Kidney (tissue), 22 donors: ENCODE results near the gene GP1BB. TPM values are rescaled to one million over a fixed set of nuclear protein-coding genes. Genes with fewer than 3 reads are reported as not detected.

Experiments
- DNase-seq, 5 donors: peaks; one replicate each; pipeline ENCODE4 v3.0.0-alpha.2; 2013 to 2020
- FAIRE-seq: peaks from 2 replicates; lab custom pipeline; 2012; peaks lifted over from hg19 to GRCh38; lab: Jason Lieb, UNC
- H3K27ac ChIP-seq, 2 donors: one replicate each; pipeline ENCODE4 v1.7.0; 2013; ENCODE audit warnings: low read depth in 2 of 2, low read length in 2 of 2, inconsistent platforms in 1 of 2
- H3K27me3 ChIP-seq: one replicate; pipeline ENCODE4 v1.7.1; 2013; ENCODE audit warnings: low read length, inconsistent platforms; ENCODE audit not compliant: control insufficient read depth, insufficient read depth
- H3K36me3 ChIP-seq, 3 donors: one replicate each; pipeline versions ENCODE4 v1.7.0 to v1.7.1; 2013; ENCODE audit warnings: low read length in 3 of 3, control low read depth in 1 of 3, inconsistent platforms in 1 of 3; ENCODE audit not compliant: insufficient read depth in 3 of 3, control insufficient read depth in 2 of 3
- H3K4me1 ChIP-seq, 3 donors: one replicate each; pipeline versions ENCODE4 v1.7.0 to v1.7.1; 2013; ENCODE audit warnings: low read length in 3 of 3, inconsistent platforms in 1 of 3, low read depth in 1 of 3; ENCODE audit not compliant: control insufficient read depth in 2 of 3, insufficient read depth in 2 of 3
- H3K4me3 ChIP-seq, 3 donors: one replicate each; pipeline versions ENCODE4 v1.7.0 to v1.8.1; 2013; ENCODE audit warnings: low read length in 3 of 3, control low read depth in 1 of 3, inconsistent platforms in 1 of 3
- H3K9ac ChIP-seq, 3 donors: one replicate each; pipeline versions ENCODE4 v1.7.0 to v1.7.1; 2013; ENCODE audit warnings: low read length in 3 of 3, control low read depth in 1 of 3, inconsistent platforms in 1 of 3
- H3K9me3 ChIP-seq, 3 donors: one replicate each; pipeline versions ENCODE4 v1.7.0 to v1.7.1; 2013; ENCODE audit warnings: low read length in 3 of 3, control low read depth in 1 of 3, inconsistent platforms in 1 of 3; ENCODE audit not compliant: control insufficient read depth in 2 of 3, insufficient read depth in 1 of 3
- CTCF ChIP-seq: IDR thresholded peaks from 3 replicates; pipeline ENCODE4 v1.5.1; 2012; ENCODE audit warnings: mild to moderate bottlenecking, moderate library complexity, borderline replicate concordance; ENCODE audit not compliant: insufficient read depth; ENCODE audit errors: extremely low read depth
- intact Hi-C: fragments of 100-400 bp; cut with DNase I; formaldehyde crosslinking; loops from one replicate; pipeline ENCODE4 v1.11.1; 2022
- long read RNA-seq, 10 donors: library from polyadenylated mRNA in 1 of 10; unstranded in 1 of 10; transcript quantifications; one replicate each; pipeline ENCODE4 v2.0.0 and lab custom pipeline, GENCODE V29; 2021 to 2026
- polyA plus RNA-seq: library from polyadenylated mRNA; stranded (reverse); fragments of 350-450 nt; fragmentation: Illumina TruSeq; extraction: RNeasy Lipid Tissue Mini Kit (QIAGEN cat#74804); gene quantifications from one replicate; pipeline ENCODE4 v1.2.3, GENCODE V29; 2014; ENCODE audit warnings: low read depth, low replicate concordance; ENCODE audit not compliant: insufficient read depth
- total RNA-seq: library from RNA; stranded (reverse); fragmentation: NEBNext Ultra II Directional; extraction: Animal tissue kit (Norgen Biotek cat#: 25700); gene quantifications from one replicate; pipeline ENCODE4 v1.2.1, GENCODE V29; 2021
- donor health status: control.
- donor health status: control.
- donor health status: control.
- donor health status: control.
- donor health status: control.
- donor health status: DM: yes; HTN: yes; CAD: no.
- donor health status: Normal renal cell carcinoma (clear cell type).

GP1BB gene
- total RNA-seq (1.9 TPM), polyA plus RNA-seq (4.1 TPM)
- long read RNA-seq, donor 1, partial matches to known transcripts = 0 of 2 reads
- long read RNA-seq, donor 1, other reads (novel, unspliced or antisense) = 0 of 2 reads
- long read RNA-seq, donor 2 = 0 reads
- long read RNA-seq, donor 3 = 0 reads
- long read RNA-seq, donor 4, partial matches to known transcripts = 0 of 4 reads
- long read RNA-seq, donor 4, other reads (novel, unspliced or antisense) = 0 of 4 reads
- long read RNA-seq, donor 5 = 0 reads
- long read RNA-seq, donor 6, partial matches to known transcripts = 0 of 3 reads
- long read RNA-seq, donor 6, other reads (novel, unspliced or antisense) = 0 of 3 reads
- long read RNA-seq, donor 7, partial matches to known transcripts = 0 of 2 reads
- long read RNA-seq, donor 7, other reads (novel, unspliced or antisense) = 0 of 2 reads
- long read RNA-seq, donor 8, transcript GP1BB-201 (2 exons, 1,553 nt) = major isoform, 5 of 5 reads
- long read RNA-seq, donor 8, partial matches to known transcripts = 0 of 5 reads
- long read RNA-seq, donor 8, other reads (novel, unspliced or antisense) = 0 of 5 reads
- long read RNA-seq, donor 9 = 0 reads
- long read RNA-seq, donor 10, partial matches to known transcripts = 0 of 2 reads
- long read RNA-seq, donor 10, other reads (novel, unspliced or antisense) = 0 of 2 reads

DNA sequence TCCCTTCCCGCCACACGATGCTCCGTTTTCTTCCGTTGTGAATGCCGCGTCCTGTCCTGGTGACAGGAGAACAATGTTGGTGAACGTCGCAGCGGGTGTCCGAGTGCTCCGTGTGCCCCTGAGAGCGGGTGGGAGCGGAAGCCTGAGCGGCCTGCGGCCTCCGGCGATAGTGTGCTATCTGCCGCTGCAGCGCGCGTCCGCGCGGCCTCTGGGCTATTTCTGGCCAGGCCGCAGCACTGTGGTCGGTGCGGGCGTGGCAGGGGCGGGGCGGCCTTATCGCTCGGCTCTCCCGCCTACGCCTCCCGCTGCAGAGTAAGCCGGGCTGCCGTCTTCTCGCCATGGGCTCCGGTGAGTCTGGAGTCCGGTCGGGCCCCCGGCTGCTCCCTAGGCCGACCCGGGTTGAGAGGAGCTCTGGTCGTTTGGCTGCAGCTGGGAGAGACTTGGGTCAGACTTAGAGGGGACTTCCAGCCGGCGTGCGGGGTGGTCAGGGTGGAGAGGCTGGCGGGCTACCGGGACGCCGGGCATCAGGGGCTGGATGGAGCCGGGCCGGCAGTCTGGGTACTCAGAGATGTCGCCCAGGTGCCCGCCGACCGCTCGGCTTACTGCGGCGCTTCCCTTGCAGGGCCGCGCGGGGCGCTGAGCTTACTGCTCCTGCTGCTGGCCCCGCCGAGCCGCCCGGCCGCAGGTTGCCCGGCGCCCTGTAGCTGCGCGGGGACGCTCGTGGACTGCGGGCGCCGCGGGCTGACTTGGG, at the start of gene GP1BB:
GP1BB (plus strand) TSS at position 308 of the 751 bp plus-strand sequence; CDS start at position 339, 31 bp downstream.
- DNase-seq = peak in 2 of 5 donors; percentile 54
- intact Hi-C loops = no loop called here
- no peak for TF ChIP-seq CTCF
- H3K9ac ChIP-seq = no peak within 1 kb of the TSS
- no peak for FAIRE-seq
- no peaks in the 10 kb centered on the region for H3K9me3 ChIP-seq
- H3K4me3 ChIP-seq = no peak within 1 kb of the TSS
- H3K4me1 ChIP-seq = peaks cover 0 to 8% (median 0%) of the 10 kb centered on the region in 3 donors
- H3K27ac ChIP-seq = no peak within 1 kb of the TSS
- H3K36me3 ChIP-seq = no peaks in the 10 kb centered on the region
- peaks cover 12% of the 10 kb centered on the region for H3K27me3 ChIP-seq

DNA sequence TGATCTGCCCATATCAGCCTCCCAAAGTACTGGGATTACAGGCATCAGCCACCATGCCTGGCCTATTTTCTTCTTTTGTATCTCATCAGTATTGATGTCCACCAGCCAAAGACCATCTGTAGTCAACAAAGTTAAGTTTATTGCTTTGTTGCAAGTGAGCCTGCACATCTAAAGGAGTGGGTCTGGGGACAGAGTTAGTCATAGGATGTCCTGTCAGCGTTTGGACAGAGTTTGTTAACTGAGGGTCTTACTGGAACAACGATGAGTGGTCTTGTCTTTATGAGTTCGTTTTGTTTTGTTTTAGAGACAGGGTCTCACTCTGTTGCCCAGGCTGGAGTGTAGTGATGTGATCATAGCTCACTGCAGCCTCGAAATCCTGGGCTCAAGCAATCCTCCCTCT, 49.7 kb upstream of the GP1BB start:
- FAIRE-seq (no peak), DNase-seq (no peak)
- no peak overlapping the region for H3K27ac ChIP-seq
- H3K9me3 ChIP-seq = peaks cover 0 to 13% (median 0%) of the 10 kb centered on the region in 3 donors
- H3K9ac ChIP-seq = no peak overlapping the region
- intact Hi-C loops = no loop called here
- no peak overlapping the region for H3K4me3 ChIP-seq
- H3K4me1 ChIP-seq = no peaks in the 10 kb centered on the region
- H3K36me3 ChIP-seq = no peaks in the 10 kb centered on the region
- TF ChIP-seq CTCF = no peak
- H3K27me3 ChIP-seq = no peaks in the 10 kb centered on the region

- no peak for DNase-seq
- Histone ChIP-seq H3K27ac (no peak overlapping the region), H3K4me3 (no peak overlapping the region), H3K27me3 (no peaks in the 10 kb centered on the region), H3K4me1 (no peaks in the 10 kb centered on the region), H3K36me3 (no peaks in the 10 kb centered on the region), H3K9ac (no peak overlapping the region), H3K9me3 (peaks cover 0 to 13% (median 0%) of the 10 kb centered on the region in 3 donors)
- intact Hi-C loops = no loop called here
- no peak for FAIRE-seq
- TF ChIP-seq CTCF = no peak
Observed at GRCh38 chr22:19674129-19674928, 49.0 kb upstream of the GP1BB start.
